Esophagus squamous epithelium (tissue), 5 donors: ENCODE data around the gene ANP32A. TPM values are rescaled to one million over a fixed set of nuclear protein-coding genes. Genes with fewer than 3 reads are reported as not detected.

ENCODE experiments used
- DNase-seq: peaks from one replicate; lab custom pipeline; 2025; lab: John Stamatoyannopoulos, UW
- H3K27ac ChIP-seq, 4 donors: fragments of 200-600 bp; sonication (generic); one replicate each; pipeline ENCODE4 v1.5.1; 2016 to 2019; ENCODE audit warnings: mild to moderate bottlenecking in 1 of 4
- H3K27me3 ChIP-seq, 4 donors: fragments of 200-600 bp; sonication (generic); 1 replicate in 3 of 4; 2 replicates in 1 of 4; pipeline versions ENCODE4 v1.5.1 to v1.6.0; 2017 to 2021; ENCODE audit warnings: antibody characterized with exemption in 1 of 4
- H3K36me3 ChIP-seq, 3 donors: fragments of 200-600 bp; sonication (generic); one replicate each; pipeline ENCODE4 v1.5.1; 2016 to 2019
- H3K4me1 ChIP-seq, 3 donors: fragments of 200-600 bp; sonication (generic); one replicate each; pipeline ENCODE4 v1.5.1; 2017 to 2019
- H3K4me3 ChIP-seq, 4 donors: fragments of 200-600 bp; sonication (generic); 1 replicate in 3 of 4; 2 replicates in 1 of 4; pipeline ENCODE4 v1.5.1; 2016 to 2019; ENCODE audit warnings: mild to moderate bottlenecking in 2 of 4, moderate library complexity in 1 of 4
- H3K9me3 ChIP-seq, 3 donors: fragments of 200-600 bp; sonication (generic); one replicate each; pipeline ENCODE4 v1.5.1; 2016 to 2019
- POLR2A ChIP-seq, 4 donors: fragments of 450-650 bp; IDR thresholded peaks; one replicate each; pipeline ENCODE4 v1.6.1; 2017; ENCODE audit warnings: antibody characterized with exemption in 4 of 4, mild to moderate bottlenecking in 4 of 4, moderate library complexity in 3 of 4
- WGBS, 2 donors: methylation state at CpG; one replicate each; pipeline ENCODE4 v1.1.5; 2018; 5-methylcytosine and 5-hydroxymethylcytosine counted together
- intact Hi-C: fragments of 100-400 bp; cut with DNase I; formaldehyde crosslinking; loops from one replicate; pipeline ENCODE4 v1.15.0; 2022
- total RNA-seq, 4 donors: library from RNA; depleted of rRNA; stranded (reverse); fragments of >200 nt; gene quantifications; one replicate each; pipeline ENCODE4 v1.1.0, GENCODE V29; 2016
- TF ChIP-seq, protein P1 (sequence below), 6 experiments: fragments of 450-650 bp in 4 of 6; fragments of 200-600 bp in 2 of 6; sonication (generic) in 2 of 6; IDR thresholded peaks; one replicate each; pipeline ENCODE4 v1.5.1; 2016 to 2019; ENCODE audit warnings: antibody characterized with exemption in 6 of 6, mild to moderate bottlenecking in 4 of 6, moderate library complexity in 4 of 6
- donor health status: DM: yes; HTN: yes; CAD: no.

Gene ANP32A
- total RNA-seq, 4 donors from 2014 or later: 40.1 to 71.5 (median 43.8) TPM

DNA sequence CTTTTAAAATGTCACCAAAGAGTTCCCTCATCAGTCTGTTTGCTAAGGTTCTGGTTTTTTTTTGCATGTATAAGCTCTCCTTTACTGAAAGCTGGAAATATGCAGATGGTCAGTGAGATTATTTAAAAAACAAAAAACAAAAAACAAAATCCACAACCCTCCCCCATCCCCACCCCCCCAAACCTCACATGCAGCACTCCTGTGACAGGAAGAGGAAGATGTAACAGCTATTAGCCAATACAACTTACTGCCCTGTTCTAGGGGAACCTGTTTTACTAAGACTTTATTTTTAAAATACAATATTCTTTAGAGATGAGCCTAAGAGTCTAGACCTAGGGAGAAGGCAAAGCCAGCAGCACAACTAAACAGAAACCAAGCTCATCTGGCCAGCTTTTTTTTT, 39.5 kb downstream of the ANP32A start:
- TF ChIP-seq, protein P1, sequence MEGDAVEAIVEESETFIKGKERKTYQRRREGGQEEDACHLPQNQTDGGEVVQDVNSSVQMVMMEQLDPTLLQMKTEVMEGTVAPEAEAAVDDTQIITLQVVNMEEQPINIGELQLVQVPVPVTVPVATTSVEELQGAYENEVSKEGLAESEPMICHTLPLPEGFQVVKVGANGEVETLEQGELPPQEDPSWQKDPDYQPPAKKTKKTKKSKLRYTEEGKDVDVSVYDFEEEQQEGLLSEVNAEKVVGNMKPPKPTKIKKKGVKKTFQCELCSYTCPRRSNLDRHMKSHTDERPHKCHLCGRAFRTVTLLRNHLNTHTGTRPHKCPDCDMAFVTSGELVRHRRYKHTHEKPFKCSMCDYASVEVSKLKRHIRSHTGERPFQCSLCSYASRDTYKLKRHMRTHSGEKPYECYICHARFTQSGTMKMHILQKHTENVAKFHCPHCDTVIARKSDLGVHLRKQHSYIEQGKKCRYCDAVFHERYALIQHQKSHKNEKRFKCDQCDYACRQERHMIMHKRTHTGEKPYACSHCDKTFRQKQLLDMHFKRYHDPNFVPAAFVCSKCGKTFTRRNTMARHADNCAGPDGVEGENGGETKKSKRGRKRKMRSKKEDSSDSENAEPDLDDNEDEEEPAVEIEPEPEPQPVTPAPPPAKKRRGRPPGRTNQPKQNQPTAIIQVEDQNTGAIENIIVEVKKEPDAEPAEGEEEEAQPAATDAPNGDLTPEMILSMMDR (IDR thresholded peaks at IDR 0.05): no peak
- TF ChIP-seq POLR2A (IDR thresholded peaks at IDR 0.05): no peak
- peaks cover 0 to 19% (median 5%) of the 10 kb centered on the region in 3 donors for H3K4me1 ChIP-seq
- intact Hi-C loops: loop anchor here (10.0 kb wide), 1 partner anchor 94 kb away; no protein-coding TSS in a partner anchor
- no peak for DNase-seq
- no peak overlapping the region for H3K4me3 ChIP-seq
- peaks cover 0 to 87% (median 13%) of the 10 kb centered on the region in 3 donors for H3K36me3 ChIP-seq
- no peaks in the 10 kb centered on the region for H3K27me3 ChIP-seq
- no peaks in the 10 kb centered on the region for H3K9me3 ChIP-seq
- peak overlapping the region in 1 of 4 donors; percentile 36 for H3K27ac ChIP-seq

DNA sequence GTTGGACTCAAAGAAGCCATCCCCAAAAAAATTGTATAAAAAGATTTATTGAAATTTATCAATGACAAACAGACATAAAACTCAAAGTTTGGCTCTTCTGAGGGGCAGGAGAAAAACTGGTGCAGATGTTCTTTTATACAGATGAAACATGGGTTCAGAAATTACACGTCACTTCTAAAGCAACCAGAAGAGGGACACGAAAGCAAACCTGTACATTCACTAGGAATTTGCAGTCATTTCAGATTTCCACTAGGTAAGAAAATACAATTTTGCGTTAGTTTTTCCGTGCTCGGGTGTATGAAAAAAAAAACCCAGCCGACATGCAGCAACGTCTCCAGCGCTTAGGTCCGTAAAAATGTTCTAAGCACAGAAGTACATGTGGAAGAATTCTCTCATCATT, 41.8 kb downstream of the ANP32A start:
- Histone ChIP-seq H3K9me3 (no peaks in the 10 kb centered on the region), H3K27ac (no peak overlapping the region), H3K36me3 (peaks cover 0 to 64% (median 13%) of the 10 kb centered on the region in 3 donors), H3K4me1 (peaks cover 0 to 19% (median 10%) of the 10 kb centered on the region in 3 donors), H3K27me3 (no peaks in the 10 kb centered on the region), H3K4me3 (no peak overlapping the region)
- TF ChIP-seq POLR2A (IDR thresholded peaks at IDR 0.05): no peak
- TF ChIP-seq, protein P1 (IDR thresholded peaks at IDR 0.05): no peak
- no peak for DNase-seq
- intact Hi-C loops: no loop called here
- WGBS, 2 donors: 87 to 89% methylated on average over 9 of the region's 9 CpGs

DNA sequence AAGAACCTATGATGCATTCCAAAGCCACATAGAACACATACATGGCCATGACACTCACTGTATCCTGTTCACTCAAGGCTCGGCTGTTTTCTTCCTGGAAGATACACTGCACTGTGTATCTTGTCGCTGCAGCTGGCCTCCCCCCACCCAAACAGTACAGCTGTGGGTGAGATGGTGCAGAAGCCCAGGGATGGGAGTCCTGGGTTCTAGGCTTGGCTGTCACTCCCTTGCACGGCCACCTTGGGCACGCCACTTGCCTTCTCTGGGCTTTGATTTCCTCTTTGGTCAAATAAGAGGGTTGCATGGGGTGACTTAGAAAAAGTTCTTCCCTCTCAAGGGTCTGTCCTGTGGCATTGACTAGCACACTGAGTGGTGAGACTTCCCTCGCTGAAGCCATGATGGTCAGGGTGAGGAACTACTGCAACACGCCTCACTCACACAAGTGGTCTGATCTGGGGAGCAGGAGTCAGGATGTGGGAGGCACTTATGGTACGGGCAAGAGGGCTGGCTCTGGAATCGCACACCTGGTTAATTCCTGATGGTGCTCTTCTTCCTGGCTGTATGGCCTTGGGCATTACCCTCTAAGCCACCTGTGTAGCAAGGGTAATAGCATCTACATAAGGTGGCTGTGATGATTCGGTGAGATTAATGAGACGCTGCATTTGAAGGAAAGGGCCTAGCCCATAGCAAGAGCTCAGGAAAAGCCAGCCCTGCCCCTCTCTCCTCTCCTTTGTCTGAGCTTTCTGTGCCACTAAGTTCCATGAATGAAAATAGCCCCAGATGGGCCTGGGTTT, 44.0 kb downstream of the ANP32A start:
- Histone ChIP-seq H3K4me3 (no peak overlapping the region), H3K27ac (peak overlapping the region in 2 of 4 donors; percentile 51 to 66), H3K9me3 (no peaks in the 10 kb centered on the region), H3K4me1 (peaks cover 0 to 19% (median 10%) of the 10 kb centered on the region in 3 donors), H3K27me3 (no peaks in the 10 kb centered on the region), H3K36me3 (peaks cover 0 to 42% (median 4%) of the 10 kb centered on the region in 3 donors)
- intact Hi-C loops: no loop called here
- 70 to 90% methylated on average over 7 to 8 of the region's 10 CpGs for WGBS, 2 donors
- no peak for DNase-seq
- TF ChIP-seq POLR2A (IDR thresholded peaks at IDR 0.05): no peak
- TF ChIP-seq, protein P1 (IDR thresholded peaks at IDR 0.05): no peak

DNA sequence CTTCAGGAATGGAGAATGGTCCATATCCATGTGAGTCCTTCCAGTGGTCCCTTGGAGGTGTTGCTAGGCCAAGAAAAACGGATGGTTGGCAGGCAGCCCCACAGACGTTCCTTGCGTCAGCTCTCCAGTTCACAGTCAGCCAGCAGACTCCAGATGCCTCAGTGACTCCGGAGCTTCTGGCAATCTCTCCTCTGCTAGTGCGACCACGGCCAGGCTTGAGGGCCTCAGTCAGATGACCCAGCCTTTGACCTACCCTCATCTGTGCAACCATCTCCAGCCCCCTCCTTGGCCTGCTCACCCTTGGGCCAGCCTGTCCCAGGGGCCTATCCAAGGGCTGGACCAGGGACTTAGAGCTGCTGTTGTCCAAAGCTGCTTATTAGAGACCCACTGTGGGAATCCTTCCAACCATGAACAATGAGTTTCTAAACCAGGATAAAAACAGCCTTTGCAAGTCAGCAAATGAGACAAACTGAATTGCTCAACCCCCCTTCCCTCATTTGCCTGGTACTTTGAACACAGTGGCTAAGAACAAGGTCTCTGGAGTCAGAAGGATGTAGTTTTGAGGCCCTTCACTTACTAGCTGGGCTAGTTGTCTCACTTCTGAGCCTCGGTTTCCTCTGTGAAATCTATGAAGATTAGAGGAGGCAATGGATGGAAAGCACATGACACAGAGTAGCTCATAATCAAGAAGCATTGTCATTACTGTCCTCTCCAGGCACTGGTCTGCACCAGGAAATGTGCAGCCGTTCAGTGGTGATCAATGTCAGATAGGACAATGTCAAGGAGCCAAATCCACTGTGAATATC, 44.8 kb downstream of the ANP32A start:
- Histone ChIP-seq H3K27me3 (no peaks in the 10 kb centered on the region), H3K27ac (peak overlapping the region in 2 of 4 donors; percentile 51 to 66), H3K4me1 (peaks cover 0 to 19% (median 10%) of the 10 kb centered on the region in 3 donors), H3K4me3 (no peak overlapping the region), H3K9me3 (no peaks in the 10 kb centered on the region), H3K36me3 (peaks cover 0 to 34% (median 4%) of the 10 kb centered on the region in 3 donors)
- 65 to 66% methylated on average over 5 to 7 of the region's 8 CpGs for WGBS, 2 donors
- no peak for TF ChIP-seq POLR2A (IDR thresholded peaks at IDR 0.05)
- TF ChIP-seq, protein P1 (IDR thresholded peaks at IDR 0.05): no peak
- intact Hi-C loops: no loop called here
- no peak for DNase-seq

DNA sequence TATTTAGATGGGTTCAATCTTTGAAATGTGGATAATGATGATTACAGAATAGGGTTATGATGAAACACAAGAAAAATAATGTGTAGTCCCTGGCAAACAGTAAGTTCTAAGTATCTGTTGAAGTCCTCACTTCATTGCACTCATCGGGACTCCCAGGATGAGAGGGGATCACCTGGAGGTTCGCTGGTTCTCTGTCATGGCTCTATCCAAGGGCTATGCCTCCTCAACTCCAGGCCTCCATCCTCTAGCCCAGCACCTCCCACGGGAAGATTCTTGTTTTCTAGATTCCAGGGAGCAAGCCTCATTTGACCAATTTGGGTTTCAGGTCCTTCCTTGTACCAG, 45.5 kb downstream of the ANP32A start:
- Histone ChIP-seq H3K4me1 (peaks cover 0 to 19% (median 10%) of the 10 kb centered on the region in 3 donors), H3K27me3 (no peaks in the 10 kb centered on the region), H3K4me3 (no peak overlapping the region), H3K36me3 (peaks cover 0 to 27% (median 2%) of the 10 kb centered on the region in 3 donors), H3K27ac (peak overlapping the region in 2 of 4 donors; percentile 51 to 66), H3K9me3 (no peaks in the 10 kb centered on the region)
- no peak for TF ChIP-seq POLR2A (IDR thresholded peaks at IDR 0.05)
- TF ChIP-seq, protein P1 (IDR thresholded peaks at IDR 0.05): no peak
- WGBS, 2 donors: 90 to 91% methylated on average over 3 of the region's 3 CpGs
- intact Hi-C loops: no loop called here
- DNase-seq: no peak
